ENCODE results near the gene SPIRE2.

SPIRE2 gene

DNA sequence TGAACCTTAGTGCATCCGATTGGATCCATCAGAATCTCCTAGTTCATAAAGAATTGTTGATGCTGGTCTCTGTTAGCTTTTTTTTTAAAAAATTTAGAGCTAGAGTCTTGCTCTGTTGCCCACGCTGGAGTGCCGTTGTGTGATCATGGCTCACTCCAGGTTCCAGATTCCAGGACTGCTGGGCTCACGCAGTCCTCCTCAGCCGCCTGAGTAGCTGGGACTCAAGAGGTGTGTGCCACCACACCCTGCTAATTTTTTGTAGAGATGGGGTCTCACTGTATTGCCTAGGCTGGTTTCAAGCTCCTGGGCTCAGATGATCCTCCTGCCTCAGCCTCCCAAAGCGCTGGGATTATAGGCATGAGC, 53.1 kb downstream of the SPIRE2 start:
- Histone ChIP-seq H3K4me1 (ENCODE audit: control insufficient read depth in 2 of 2, insufficient read depth in 2 of 2, low read length in 2 of 2) (no peaks in the 10 kb centered on the region), H3K4me3 (ENCODE audit: low read length in 2 of 2) (no peak overlapping the region), H3K9me3 (ENCODE audit: control insufficient read depth in 2 of 2, low read length in 2 of 2) (no peaks in the 10 kb centered on the region), H3K27me3 (ENCODE audit: control insufficient read depth in 2 of 2, insufficient read depth in 2 of 2, low read length in 2 of 2) (no peaks in the 10 kb centered on the region), H3K36me3 (ENCODE audit: control insufficient read depth in 2 of 2, insufficient read depth in 2 of 2, low read length in 2 of 2) (peaks cover 44 to 49% of the 10 kb centered on the region in 2 donors), H3K9ac (ENCODE audit: low read depth in 1 of 2, low read length in 2 of 2) (no peak overlapping the region), H3K27ac (ENCODE audit: low read depth in 2 of 2, low read length in 2 of 2) (no peak overlapping the region)

DNA sequence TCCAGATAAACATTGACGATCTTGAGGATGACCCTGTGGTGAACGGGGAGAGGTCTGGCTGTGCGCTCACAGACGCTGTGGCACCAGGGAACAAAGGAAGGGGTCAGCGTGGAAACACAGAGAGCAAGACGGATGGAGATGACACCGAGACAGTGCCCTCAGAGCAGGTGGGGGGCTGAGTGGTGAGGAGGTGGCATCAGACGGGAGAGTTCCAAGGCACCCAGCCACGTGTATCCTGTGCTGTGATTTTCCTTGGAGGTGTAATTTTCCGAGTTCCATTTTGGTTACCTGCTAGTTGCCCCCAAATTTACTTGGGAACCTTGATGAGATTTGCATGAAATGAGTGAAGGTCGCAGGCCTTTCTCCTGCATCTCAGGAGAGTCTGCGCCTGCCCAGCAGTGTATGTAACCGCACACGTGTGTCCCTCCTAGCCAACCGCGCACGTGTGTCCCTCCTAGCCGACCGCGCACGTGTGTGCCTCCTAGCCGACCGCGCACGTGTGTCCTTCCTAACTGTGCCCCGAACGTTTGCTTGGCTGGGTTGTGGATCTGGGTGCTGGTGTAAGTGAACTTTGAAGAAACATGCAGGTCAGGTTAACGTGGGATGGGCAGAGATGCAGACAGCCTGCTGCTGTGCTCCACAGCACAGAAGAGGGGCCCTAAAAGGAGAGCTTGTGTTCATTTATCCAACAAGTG, 55.2 kb downstream of the SPIRE2 start:
- no peak overlapping the region for H3K4me3 ChIP-seq (ENCODE audit: low read length in 2 of 2)
- H3K9me3 ChIP-seq (ENCODE audit: control insufficient read depth in 2 of 2, low read length in 2 of 2) = no peaks in the 10 kb centered on the region
- peaks cover 57 to 62% of the 10 kb centered on the region in 2 donors for H3K36me3 ChIP-seq (ENCODE audit: control insufficient read depth in 2 of 2, insufficient read depth in 2 of 2, low read length in 2 of 2)
- no peaks in the 10 kb centered on the region for H3K4me1 ChIP-seq (ENCODE audit: control insufficient read depth in 2 of 2, insufficient read depth in 2 of 2, low read length in 2 of 2)
- no peak overlapping the region for H3K9ac ChIP-seq (ENCODE audit: low read depth in 1 of 2, low read length in 2 of 2)
- H3K27ac ChIP-seq (ENCODE audit: low read depth in 2 of 2, low read length in 2 of 2) = no peak overlapping the region
- H3K27me3 ChIP-seq (ENCODE audit: control insufficient read depth in 2 of 2, insufficient read depth in 2 of 2, low read length in 2 of 2) = no peaks in the 10 kb centered on the region

DNA sequence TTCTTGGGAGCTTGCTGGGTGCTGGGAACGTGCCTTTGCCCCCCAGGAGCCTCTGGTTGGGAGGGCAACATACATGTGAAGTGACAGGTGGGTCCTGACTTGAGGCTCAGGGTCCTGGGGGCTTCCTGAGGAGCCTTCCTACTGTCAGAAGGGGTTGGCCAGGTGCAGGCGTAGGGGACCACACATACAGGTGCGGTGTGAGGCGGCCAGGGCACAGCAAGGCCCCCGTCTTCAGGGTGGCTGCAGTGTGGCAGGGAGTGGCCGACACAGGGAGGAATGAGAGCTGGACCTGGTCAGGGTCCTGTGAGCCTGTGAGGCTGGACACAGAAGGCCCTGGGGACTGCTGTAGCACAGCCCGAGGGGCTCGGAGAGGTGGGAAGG, 55.8 kb downstream of the SPIRE2 start:
- no peaks in the 10 kb centered on the region for H3K27me3 ChIP-seq (ENCODE audit: control insufficient read depth in 2 of 2, insufficient read depth in 2 of 2, low read length in 2 of 2)
- no peaks in the 10 kb centered on the region for H3K4me1 ChIP-seq (ENCODE audit: control insufficient read depth in 2 of 2, insufficient read depth in 2 of 2, low read length in 2 of 2)
- no peaks in the 10 kb centered on the region for H3K9me3 ChIP-seq (ENCODE audit: control insufficient read depth in 2 of 2, low read length in 2 of 2)
- H3K9ac ChIP-seq (ENCODE audit: low read depth in 1 of 2, low read length in 2 of 2) = no peak overlapping the region
- no peak overlapping the region for H3K27ac ChIP-seq (ENCODE audit: low read depth in 2 of 2, low read length in 2 of 2)
- no peak overlapping the region for H3K4me3 ChIP-seq (ENCODE audit: low read length in 2 of 2)
- peaks cover 51 to 58% of the 10 kb centered on the region in 2 donors for H3K36me3 ChIP-seq (ENCODE audit: control insufficient read depth in 2 of 2, insufficient read depth in 2 of 2, low read length in 2 of 2)

DNA sequence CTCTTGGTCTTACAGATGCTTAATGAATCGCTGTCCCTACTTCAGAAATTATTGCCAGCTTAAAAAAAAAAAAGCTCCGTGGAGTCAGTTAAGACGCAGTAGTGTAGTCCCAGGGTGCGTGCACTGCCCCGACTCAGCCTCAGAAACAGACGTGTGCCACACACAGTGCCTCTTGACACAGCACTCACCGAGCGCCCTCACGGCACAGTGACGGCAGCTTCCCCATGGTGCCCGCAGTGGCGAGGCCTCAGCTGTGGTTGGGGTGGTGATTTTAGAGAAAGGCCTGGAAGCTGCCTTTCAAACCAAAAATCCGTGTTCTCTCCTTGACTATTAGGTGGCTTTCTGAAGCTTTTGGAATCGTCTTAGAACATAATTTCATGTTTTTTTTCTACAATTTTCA, 59.0 kb downstream of the SPIRE2 start:
- peaks cover 63% of the 10 kb centered on the region in 2 donors for H3K36me3 ChIP-seq (ENCODE audit: control insufficient read depth in 2 of 2, insufficient read depth in 2 of 2, low read length in 2 of 2)
- no peak overlapping the region for H3K9ac ChIP-seq (ENCODE audit: low read depth in 1 of 2, low read length in 2 of 2)
- H3K4me1 ChIP-seq (ENCODE audit: control insufficient read depth in 2 of 2, insufficient read depth in 2 of 2, low read length in 2 of 2) = no peaks in the 10 kb centered on the region

DNA sequence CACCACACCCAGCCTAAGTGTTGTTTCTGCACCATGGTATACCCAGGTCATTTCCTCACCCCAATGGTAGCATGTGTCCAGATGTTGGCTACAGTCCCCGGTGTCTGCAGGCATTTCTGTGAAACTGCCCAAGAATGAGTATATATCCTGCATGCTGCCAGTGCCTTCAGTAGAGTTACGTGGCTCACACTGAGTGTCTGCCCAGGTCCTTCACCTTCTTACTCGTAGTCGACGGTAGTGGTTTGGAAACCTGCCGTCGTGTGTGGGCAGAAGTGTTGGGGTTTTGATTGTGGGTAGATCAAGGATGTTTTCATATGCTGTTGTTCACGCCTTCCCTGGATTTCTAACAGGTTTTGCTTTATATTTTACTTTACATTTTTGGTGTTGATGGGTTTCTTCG, 61.9 kb downstream of the SPIRE2 start:
- H3K27me3 ChIP-seq (ENCODE audit: control insufficient read depth in 2 of 2, insufficient read depth in 2 of 2, low read length in 2 of 2) = no peaks in the 10 kb centered on the region
- H3K9me3 ChIP-seq (ENCODE audit: control insufficient read depth in 2 of 2, low read length in 2 of 2) = no peaks in the 10 kb centered on the region
- H3K4me1 ChIP-seq (ENCODE audit: control insufficient read depth in 2 of 2, insufficient read depth in 2 of 2, low read length in 2 of 2) = no peaks in the 10 kb centered on the region
- peaks cover 62 to 68% of the 10 kb centered on the region in 2 donors for H3K36me3 ChIP-seq (ENCODE audit: control insufficient read depth in 2 of 2, insufficient read depth in 2 of 2, low read length in 2 of 2)
- H3K4me3 ChIP-seq (ENCODE audit: low read length in 2 of 2) = no peak overlapping the region
- no peak overlapping the region for H3K27ac ChIP-seq (ENCODE audit: low read depth in 2 of 2, low read length in 2 of 2)
- no peak overlapping the region for H3K9ac ChIP-seq (ENCODE audit: low read depth in 1 of 2, low read length in 2 of 2)

More for the DNA sequence above, 59.0 kb downstream of the SPIRE2 start:
- no peak overlapping the region for H3K27ac ChIP-seq (ENCODE audit: low read depth in 2 of 2, low read length in 2 of 2)
- no peaks in the 10 kb centered on the region for H3K9me3 ChIP-seq (ENCODE audit: control insufficient read depth in 2 of 2, low read length in 2 of 2)
- H3K27me3 ChIP-seq (ENCODE audit: control insufficient read depth in 2 of 2, insufficient read depth in 2 of 2, low read length in 2 of 2) = no peaks in the 10 kb centered on the region
- no peak overlapping the region for H3K4me3 ChIP-seq (ENCODE audit: low read length in 2 of 2)

DNA sequence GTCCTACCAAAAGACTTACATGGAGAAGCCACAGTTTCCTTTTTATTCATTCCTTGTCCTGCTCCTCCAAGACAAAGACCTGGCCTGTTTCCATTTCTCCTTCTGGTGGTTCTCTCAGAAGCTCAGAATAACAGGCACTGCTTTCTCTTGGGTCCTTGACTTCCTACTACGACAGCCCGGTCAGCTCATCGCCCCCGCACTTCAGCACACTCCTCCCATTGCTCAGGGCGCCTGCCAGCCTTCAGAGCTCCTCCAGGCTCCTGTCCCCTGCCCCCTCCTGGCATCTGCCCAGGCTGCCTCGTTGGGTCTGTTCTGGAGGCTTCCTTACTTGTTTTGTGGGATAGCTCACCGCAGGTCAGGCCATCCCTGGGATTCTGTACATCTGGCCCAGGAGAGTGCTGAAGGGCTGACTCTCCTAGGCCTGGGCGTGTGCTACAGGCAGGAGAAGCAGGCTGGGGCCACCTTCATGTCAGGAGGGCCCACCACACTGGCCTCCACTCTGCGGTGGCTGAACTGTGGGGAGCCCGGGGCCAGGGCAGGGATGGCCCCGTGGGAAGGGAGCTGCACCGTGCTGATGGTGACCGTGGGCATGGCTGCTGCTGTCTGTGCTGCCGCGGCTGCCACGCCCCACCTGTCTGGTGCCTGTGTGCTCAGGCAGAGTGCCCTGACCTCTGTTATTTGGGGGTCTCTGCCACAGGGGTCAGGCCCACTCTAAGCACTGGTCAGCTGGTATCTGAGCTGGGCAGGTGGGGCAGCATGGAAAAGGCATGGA, 62.8 kb downstream of the SPIRE2 start:
- no peak overlapping the region for H3K27ac ChIP-seq (ENCODE audit: low read depth in 2 of 2, low read length in 2 of 2)
- H3K4me3 ChIP-seq (ENCODE audit: low read length in 2 of 2) = no peak overlapping the region
- H3K4me1 ChIP-seq (ENCODE audit: control insufficient read depth in 2 of 2, insufficient read depth in 2 of 2, low read length in 2 of 2) = no peaks in the 10 kb centered on the region
- no peaks in the 10 kb centered on the region for H3K27me3 ChIP-seq (ENCODE audit: control insufficient read depth in 2 of 2, insufficient read depth in 2 of 2, low read length in 2 of 2)
- H3K36me3 ChIP-seq (ENCODE audit: control insufficient read depth in 2 of 2, insufficient read depth in 2 of 2, low read length in 2 of 2) = peaks cover 66 to 70% of the 10 kb centered on the region in 2 donors
- no peaks in the 10 kb centered on the region for H3K9me3 ChIP-seq (ENCODE audit: control insufficient read depth in 2 of 2, low read length in 2 of 2)
- no peak overlapping the region for H3K9ac ChIP-seq (ENCODE audit: low read depth in 1 of 2, low read length in 2 of 2)

DNA sequence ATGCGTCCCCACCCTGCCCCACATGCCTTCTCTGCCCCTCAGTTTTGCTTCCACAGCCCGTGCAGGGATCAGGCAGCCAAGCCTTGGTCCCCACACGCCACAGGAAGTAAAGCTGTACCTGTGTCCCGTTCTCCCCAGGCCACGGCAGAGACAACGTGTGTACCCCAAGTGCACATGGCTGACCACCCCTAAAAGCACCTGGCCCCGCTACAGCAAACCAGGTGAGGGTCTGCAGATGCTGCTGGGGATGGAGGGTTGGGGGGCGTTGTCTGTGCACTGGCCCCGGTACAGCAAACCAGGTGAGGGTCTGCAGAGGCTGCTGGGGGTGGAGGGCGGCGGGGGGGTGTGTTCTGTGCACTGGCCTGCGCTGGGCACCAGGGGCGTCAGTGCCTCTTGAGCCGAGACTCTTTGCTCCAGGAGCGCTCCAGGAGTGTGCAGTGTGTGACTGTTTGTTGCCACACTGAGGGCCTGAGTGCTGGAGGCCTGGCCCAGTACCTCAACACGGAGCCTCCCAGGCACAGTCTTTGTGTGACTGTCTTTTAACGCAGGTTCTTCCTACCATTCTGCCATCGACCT, 63.9 kb downstream of the SPIRE2 start:
- H3K27ac ChIP-seq (ENCODE audit: low read depth in 2 of 2, low read length in 2 of 2) = no peak overlapping the region
- H3K27me3 ChIP-seq (ENCODE audit: control insufficient read depth in 2 of 2, insufficient read depth in 2 of 2, low read length in 2 of 2) = no peaks in the 10 kb centered on the region
- no peak overlapping the region for H3K9ac ChIP-seq (ENCODE audit: low read depth in 1 of 2, low read length in 2 of 2)
- no peaks in the 10 kb centered on the region for H3K4me1 ChIP-seq (ENCODE audit: control insufficient read depth in 2 of 2, insufficient read depth in 2 of 2, low read length in 2 of 2)
- no peaks in the 10 kb centered on the region for H3K9me3 ChIP-seq (ENCODE audit: control insufficient read depth in 2 of 2, low read length in 2 of 2)
- no peak overlapping the region for H3K4me3 ChIP-seq (ENCODE audit: low read length in 2 of 2)
- H3K36me3 ChIP-seq (ENCODE audit: control insufficient read depth in 2 of 2, insufficient read depth in 2 of 2, low read length in 2 of 2) = peaks cover 66 to 75% of the 10 kb centered on the region in 2 donors

DNA sequence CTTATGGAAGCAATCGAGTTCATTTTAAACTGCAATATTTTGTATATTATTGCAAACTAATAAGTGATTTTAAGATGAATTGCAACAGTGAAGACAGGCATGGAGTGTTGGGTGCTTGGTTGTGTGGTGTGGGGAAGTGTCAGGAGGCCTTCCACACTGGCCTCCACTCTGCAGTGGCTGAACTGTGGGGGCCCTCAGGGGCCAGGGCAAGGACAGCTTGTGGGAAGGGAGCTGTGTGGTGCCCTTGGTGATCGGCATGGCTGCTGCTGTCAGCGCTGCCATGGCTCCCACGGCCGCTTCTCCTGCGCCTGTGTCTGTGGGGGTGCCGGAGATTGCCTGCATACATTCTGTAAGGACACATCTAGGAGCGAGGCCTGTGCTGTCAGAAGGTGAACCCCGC, 64.4 kb downstream of the SPIRE2 start:
- Histone ChIP-seq H3K4me3 (ENCODE audit: low read length in 2 of 2) (no peak overlapping the region), H3K36me3 (ENCODE audit: control insufficient read depth in 2 of 2, insufficient read depth in 2 of 2, low read length in 2 of 2) (peaks cover 65 to 74% of the 10 kb centered on the region in 2 donors), H3K9ac (ENCODE audit: low read depth in 1 of 2, low read length in 2 of 2) (no peak overlapping the region), H3K9me3 (ENCODE audit: control insufficient read depth in 2 of 2, low read length in 2 of 2) (no peaks in the 10 kb centered on the region), H3K4me1 (ENCODE audit: control insufficient read depth in 2 of 2, insufficient read depth in 2 of 2, low read length in 2 of 2) (no peaks in the 10 kb centered on the region), H3K27me3 (ENCODE audit: control insufficient read depth in 2 of 2, insufficient read depth in 2 of 2, low read length in 2 of 2) (no peaks in the 10 kb centered on the region), H3K27ac (ENCODE audit: low read depth in 2 of 2, low read length in 2 of 2) (no peak overlapping the region)

DNA sequence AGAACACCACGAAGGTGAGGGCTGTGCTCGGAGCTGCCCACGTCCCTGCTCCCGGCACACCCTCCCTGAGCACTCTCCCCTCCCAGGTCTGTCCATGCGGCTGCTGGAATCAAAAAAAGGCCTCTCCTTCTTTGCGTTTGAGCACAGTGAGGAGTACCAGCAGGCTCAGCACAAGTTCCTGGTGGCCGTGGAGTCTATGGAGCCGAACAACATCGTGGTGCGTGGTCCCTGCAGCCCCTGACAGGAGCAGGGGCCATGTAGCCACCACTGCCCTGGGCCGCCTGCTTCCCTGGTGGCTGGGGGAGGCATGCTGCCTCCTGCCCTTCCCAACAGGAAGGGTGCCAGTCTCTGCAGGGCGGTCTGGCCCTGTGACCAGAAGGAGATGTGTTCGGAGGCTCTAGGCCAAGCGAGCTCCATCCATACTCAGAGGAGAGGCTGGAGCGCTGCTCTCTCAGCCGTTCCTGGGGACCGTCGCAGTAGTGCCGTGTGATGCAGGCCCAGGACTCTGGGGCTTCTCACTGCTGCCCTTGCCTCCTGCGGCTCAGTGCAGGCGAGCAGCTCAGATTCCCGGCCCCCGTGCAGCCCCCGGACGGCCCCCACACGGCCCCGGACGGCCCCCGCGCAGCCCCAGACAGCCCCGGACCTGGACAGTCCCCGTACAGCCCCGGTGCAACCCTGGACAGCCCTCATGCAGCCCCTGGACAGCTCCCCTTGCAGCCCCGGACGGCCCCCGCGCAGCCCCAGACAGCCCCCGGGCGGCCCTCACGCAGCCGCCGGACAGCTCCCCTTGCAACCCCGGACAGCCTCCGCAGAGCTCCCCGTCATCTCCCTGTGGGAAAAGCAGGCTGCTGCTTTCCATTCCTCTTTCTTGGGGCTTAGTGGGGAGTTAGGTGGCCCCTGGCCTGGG, 65.6 kb downstream of the SPIRE2 start:
- H3K4me3 ChIP-seq (ENCODE audit: low read length in 2 of 2) = no peak overlapping the region
- peaks cover 67 to 74% of the 10 kb centered on the region in 2 donors for H3K36me3 ChIP-seq (ENCODE audit: control insufficient read depth in 2 of 2, insufficient read depth in 2 of 2, low read length in 2 of 2)
- H3K9me3 ChIP-seq (ENCODE audit: control insufficient read depth in 2 of 2, low read length in 2 of 2) = no peaks in the 10 kb centered on the region
- no peaks in the 10 kb centered on the region for H3K4me1 ChIP-seq (ENCODE audit: control insufficient read depth in 2 of 2, insufficient read depth in 2 of 2, low read length in 2 of 2)
- no peaks in the 10 kb centered on the region for H3K27me3 ChIP-seq (ENCODE audit: control insufficient read depth in 2 of 2, insufficient read depth in 2 of 2, low read length in 2 of 2)
- no peak overlapping the region for H3K9ac ChIP-seq (ENCODE audit: low read depth in 1 of 2, low read length in 2 of 2)
- H3K27ac ChIP-seq (ENCODE audit: low read depth in 2 of 2, low read length in 2 of 2) = no peak overlapping the region
